ENCODE results near the gene FAM76A. TPM values are rescaled to one million over a fixed set of nuclear protein-coding genes. Genes with fewer than 3 reads are reported as not detected.

Gene FAM76A
- total and polyA plus RNA-seq, 4 donors, result 1.7 to 7.4 (median 4.9) TPM

- no peaks in the 10 kb centered on the region for H3K27me3 ChIP-seq (ENCODE audit: control insufficient read depth in 4 of 4, insufficient read depth in 4 of 4, low read length in 3 of 4)
- no peaks in the 10 kb centered on the region for H3K9me3 ChIP-seq (ENCODE audit: control insufficient read depth in 4 of 4, low read length in 3 of 4)
- H3K9ac ChIP-seq (ENCODE audit: low read depth in 1 of 2, low read length in 2 of 2), result no peak overlapping the region
- no peak for TF ChIP-seq YY1 (IDR thresholded peaks at IDR 0.05)
- no peak for TF ChIP-seq GABPA (IDR thresholded peaks at IDR 0.05 in 1 of 2, conservative IDR thresholded peaks at IDR 0.05 in 1 of 2)
- no peak for TF ChIP-seq FOXA1 (IDR thresholded peaks at IDR 0.05)
- no peak for TF ChIP-seq ZBTB33 (IDR thresholded peaks at IDR 0.05)
- no peak for TF ChIP-seq RAD21 (IDR thresholded peaks at IDR 0.05)
- no peak for TF ChIP-seq NR2F2 (IDR thresholded peaks at IDR 0.05)
- no peak for TF ChIP-seq FOXA2 (IDR thresholded peaks at IDR 0.05)
- no peak for TF ChIP-seq MAX (IDR thresholded peaks at IDR 0.05)
- no peak for TF ChIP-seq TAF1 (conservative IDR thresholded peaks at IDR 0.05)
- TF ChIP-seq SP1 (IDR thresholded peaks at IDR 0.05), result no peak
- no peak for TF ChIP-seq JUND (IDR thresholded peaks at IDR 0.05)
- TF ChIP-seq REST (IDR thresholded peaks at IDR 0.05), result no peak
- no peak for TF ChIP-seq EGR1 (IDR thresholded peaks at IDR 0.05; ENCODE audit: low read depth in 2 of 2)
- no peak for TF ChIP-seq ATF3 (IDR thresholded peaks at IDR 0.05)
- TF ChIP-seq HNF4A (conservative IDR thresholded peaks at IDR 0.05), result no peak
- TF ChIP-seq HNF4G (IDR thresholded peaks at IDR 0.05), result no peak
- TF ChIP-seq CTCF (IDR thresholded peaks at IDR 0.05; ENCODE audit: low read depth, low read length, missing input control), result no peak
- TF ChIP-seq RXRA (IDR thresholded peaks at IDR 0.05), result no peak
- no peak overlapping the region for H3K4me3 ChIP-seq (ENCODE audit: low read depth in 1 of 3, low read length in 3 of 3)
- peaks cover 0 to 2% (median under 1%) of the 10 kb centered on the region in 4 donors for H3K4me1 ChIP-seq (ENCODE audit: control insufficient read depth in 4 of 4, insufficient read depth in 4 of 4, low read length in 3 of 4)
- H3K27ac ChIP-seq (ENCODE audit: low read depth in 1 of 2, low read length in 2 of 2), result no peak overlapping the region
- H3K36me3 ChIP-seq (ENCODE audit: control insufficient read depth in 4 of 4, insufficient read depth in 3 of 4, low read depth in 1 of 4, low read length in 3 of 4), result peaks cover 0 to 10% (median 3%) of the 10 kb centered on the region in 4 donors
- no peak for DNase-seq (ENCODE audit: low spot score)
Observed at GRCh38 chr1:27787895-27788294, 62.1 kb downstream of the FAM76A start.
